GM19351 (cell line): Measurements from ENCODE around the gene TBCD.
"Not testable (repeated sequence)": the region's sequence is repeated elsewhere in the genome, so short reads cannot be mapped to it uniquely, and the experiment has no call there.

Source experiments
- ATAC-seq: cut with Tn5 transposase; IDR thresholded peaks from one replicate; pipeline ENCODE4 v1.9.1; 2021; ENCODE audit warnings: mild to moderate bottlenecking, moderate library complexity; ENCODE audit not compliant: unreplicated experiment

TBCD gene

GRCh38 chr17:82964851-82965341 is 213.0 kb downstream of the TBCD start:
- ATAC-seq, result no peak

- no peak for ATAC-seq
Measured at GRCh38 chr17:82965371-82965770, 213.5 kb downstream of the TBCD start.

GRCh38 chr17:82966415-82966814 is 214.6 kb downstream of the TBCD start:
- no peak for ATAC-seq

- no peak for ATAC-seq
Measured at GRCh38 chr17:82967268-82968032, 215.6 kb downstream of the TBCD start.

- not testable (repeated sequence) for ATAC-seq
Measured at GRCh38 chr17:82968033-82968841, 216.4 kb downstream of the TBCD start.

GRCh38 chr17:82970067-82970466 is 218.2 kb downstream of the TBCD start:
- no peak for ATAC-seq

GRCh38 chr17:82970818-82971590 is 219.1 kb downstream of the TBCD start:
- ATAC-seq, result no peak

GRCh38 chr17:82972836-82973372 is 221.0 kb downstream of the TBCD start:
- no peak for ATAC-seq

- ATAC-seq, result no peak
Measured at GRCh38 chr17:82973456-82974135, 221.7 kb downstream of the TBCD start.

- no peak for ATAC-seq
Measured at GRCh38 chr17:82974136-82974952, 222.5 kb downstream of the TBCD start.

- no peak for ATAC-seq
Measured at GRCh38 chr17:82976982-82977488, 225.2 kb downstream of the TBCD start.

GRCh38 chr17:82977606-82978005 is 225.7 kb downstream of the TBCD start:
- no peak for ATAC-seq

- no peak for ATAC-seq
Measured at GRCh38 chr17:82978765-82979349, 227.0 kb downstream of the TBCD start.

GRCh38 chr17:82979718-82980117 is 227.9 kb downstream of the TBCD start:
- no peak for ATAC-seq

- no peak for ATAC-seq
Measured at GRCh38 chr17:82980632-82981031, 228.8 kb downstream of the TBCD start.

GRCh38 chr17:82981141-82981730 is 229.4 kb downstream of the TBCD start:
- ATAC-seq, result no peak

- ATAC-seq, result no peak
Measured at GRCh38 chr17:82983510-82984248, 231.8 kb downstream of the TBCD start.

- not testable (repeated sequence) for ATAC-seq
Measured at GRCh38 chr17:82984249-82984617, 232.4 kb downstream of the TBCD start.
